Effector memory CD8-positive, alpha-beta T cell (primary cell): ENCODE measurements around the gene ASPHD1.
A peak's percentile ranks its signal among the peaks of the same experiment; 100 is the strongest.
"Not testable (repeated sequence)": the region's sequence is repeated elsewhere in the genome, so short reads cannot be mapped to it uniquely, and the experiment has no call there.

Source experiments
- ATAC-seq: fragments of 150-1000 bp; cut with Tn5 transposase; replicated peaks from 2 replicates; pipeline ENCODE4 v1.10.0; 2021; ENCODE audit warnings: mild to moderate bottlenecking, moderate library complexity
- DNase-seq, 3 experiments: peaks; one replicate each; pipeline ENCODE4 v3.0.0; 2021
- H3K27ac Mint-ChIP-seq, 2 donors: one replicate each; pipeline ENCODE4 v1.8.0; 2022; ENCODE audit warnings: mild to moderate bottlenecking in 2 of 2, mixed read lengths in 2 of 2, moderate library complexity in 2 of 2
- H3K27me3 Mint-ChIP-seq, 2 donors: one replicate each; pipeline ENCODE4 v1.8.0; 2022; ENCODE audit warnings: mixed read lengths in 2 of 2
- H3K36me3 Mint-ChIP-seq: one replicate; pipeline ENCODE4 v1.8.0; 2022; ENCODE audit warnings: mild to moderate bottlenecking, moderate library complexity, mixed read lengths; ENCODE audit not compliant: insufficient read depth
- H3K4me1 Mint-ChIP-seq, 2 donors: one replicate each; pipeline ENCODE4 v1.8.0; 2022; ENCODE audit warnings: low read depth in 2 of 2, mixed read lengths in 2 of 2
- H3K4me3 Mint-ChIP-seq, 2 donors: one replicate each; pipeline ENCODE4 v1.8.0; 2022; ENCODE audit warnings: mild to moderate bottlenecking in 2 of 2, mixed read lengths in 2 of 2, moderate library complexity in 2 of 2
- H3K9me3 Mint-ChIP-seq, 2 donors: one replicate each; pipeline ENCODE4 v1.8.0; 2022; ENCODE audit warnings: mixed read lengths in 2 of 2

Gene ASPHD1

GRCh38 chr16:29921034-29921385 is 20.7 kb downstream of the ASPHD1 start:
- no peaks in the 10 kb centered on the region for H3K27me3 Mint-ChIP-seq
- no peaks in the 10 kb centered on the region for H3K9me3 Mint-ChIP-seq
- no peak for ATAC-seq
- peaks cover 61% of the 10 kb centered on the region for H3K36me3 Mint-ChIP-seq
- DNase-seq = no peak
- no peak overlapping the region for H3K4me3 Mint-ChIP-seq
- no peak overlapping the region for H3K27ac Mint-ChIP-seq
- H3K4me1 Mint-ChIP-seq = peaks cover 21 to 47% of the 10 kb centered on the region in 2 donors

GRCh38 chr16:29922326-29922725 is 22.0 kb downstream of the ASPHD1 start:
- ATAC-seq = no peak
- peaks cover 67% of the 10 kb centered on the region for H3K36me3 Mint-ChIP-seq
- H3K4me1 Mint-ChIP-seq = peaks cover 29 to 52% of the 10 kb centered on the region in 2 donors
- H3K27ac Mint-ChIP-seq = no peak overlapping the region
- no peak overlapping the region for H3K4me3 Mint-ChIP-seq
- DNase-seq = no peak
- H3K9me3 Mint-ChIP-seq = no peaks in the 10 kb centered on the region
- no peaks in the 10 kb centered on the region for H3K27me3 Mint-ChIP-seq

- Mint-ChIP-seq H3K4me3 (peak overlapping the region in 1 of 2 donors; percentile 91), H3K9me3 (no peaks in the 10 kb centered on the region), H3K36me3 (peaks cover 61% of the 10 kb centered on the region), H3K4me1 (peaks cover 30 to 52% of the 10 kb centered on the region in 2 donors), H3K27ac (no peak overlapping the region), H3K27me3 (no peaks in the 10 kb centered on the region)
- ATAC-seq = no peak
- DNase-seq = no peak
Measured at GRCh38 chr16:29922986-29923501, 22.8 kb downstream of the ASPHD1 start.

- Mint-ChIP-seq H3K4me3 (peak overlapping the region; percentile 91 to 96), H3K27me3 (no peaks in the 10 kb centered on the region), H3K4me1 (peaks cover 30 to 52% of the 10 kb centered on the region in 2 donors), H3K9me3 (no peaks in the 10 kb centered on the region), H3K36me3 (peaks cover 42% of the 10 kb centered on the region), H3K27ac (peak overlapping the region; percentile 91 to 93)
- ATAC-seq (no peak), DNase-seq (no peak)
Measured at GRCh38 chr16:29925105-29925756, 24.9 kb downstream of the ASPHD1 start.

GRCh38 chr16:29925781-29926710 is 25.8 kb downstream of the ASPHD1 start, which contains the start of gene KCTD13:
TSS of gene KCTD13 (minus strand) at chr16:29926226. CDS start at chr16:29926033, 193 bp downstream.
- H3K4me1 Mint-ChIP-seq = peaks cover 23 to 43% of the 10 kb centered on the region in 2 donors
- peak within 1 kb of the TSS; percentile 91 to 96 for H3K4me3 Mint-ChIP-seq
- peak within 1 kb of the TSS; percentile 93 to 98 for H3K27ac Mint-ChIP-seq
- H3K9me3 Mint-ChIP-seq = no peaks in the 10 kb centered on the region
- no peaks in the 10 kb centered on the region for H3K27me3 Mint-ChIP-seq
- ATAC-seq = peak; percentile 89
- peak; percentile 82 to 94 (median 94) for DNase-seq
- peaks cover 37% of the 10 kb centered on the region for H3K36me3 Mint-ChIP-seq

- H3K4me3 Mint-ChIP-seq = peak overlapping the region; percentile 91 to 96
- H3K36me3 Mint-ChIP-seq = peaks cover 34% of the 10 kb centered on the region
- H3K27me3 Mint-ChIP-seq = no peaks in the 10 kb centered on the region
- no peak for DNase-seq
- no peak for ATAC-seq
- peaks cover 22 to 40% of the 10 kb centered on the region in 2 donors for H3K4me1 Mint-ChIP-seq
- no peaks in the 10 kb centered on the region for H3K9me3 Mint-ChIP-seq
- H3K27ac Mint-ChIP-seq = peak overlapping the region; percentile 93 to 98
Measured at GRCh38 chr16:29926711-29927052, 26.4 kb downstream of the ASPHD1 start.

- DNase-seq = no peak
- H3K27me3 Mint-ChIP-seq = no peaks in the 10 kb centered on the region
- no peak for ATAC-seq
- H3K36me3 Mint-ChIP-seq = peaks cover 29% of the 10 kb centered on the region
- H3K27ac Mint-ChIP-seq = peak overlapping the region; percentile 93 to 98
- no peaks in the 10 kb centered on the region for H3K9me3 Mint-ChIP-seq
- H3K4me1 Mint-ChIP-seq = peaks cover 22 to 39% of the 10 kb centered on the region in 2 donors
- peak overlapping the region; percentile 91 to 96 for H3K4me3 Mint-ChIP-seq
Measured at GRCh38 chr16:29927070-29927905, 27.0 kb downstream of the ASPHD1 start.

GRCh38 chr16:29931750-29932149 is 31.5 kb downstream of the ASPHD1 start:
- peaks cover 0 to 24% of the 10 kb centered on the region in 2 donors for H3K27me3 Mint-ChIP-seq
- not testable (repeated sequence) for H3K9me3 Mint-ChIP-seq, H3K4me1 Mint-ChIP-seq, H3K4me3 Mint-ChIP-seq, H3K36me3 Mint-ChIP-seq, DNase-seq, ATAC-seq, H3K27ac Mint-ChIP-seq

GRCh38 chr16:29940656-29941055 is 40.4 kb downstream of the ASPHD1 start:
- no peaks in the 10 kb centered on the region for H3K36me3 Mint-ChIP-seq
- no peak overlapping the region for H3K27ac Mint-ChIP-seq
- peaks cover 12 to 40% of the 10 kb centered on the region in 2 donors for H3K27me3 Mint-ChIP-seq
- no peak overlapping the region for H3K4me3 Mint-ChIP-seq
- ATAC-seq (no peak), DNase-seq (no peak)
- H3K9me3 Mint-ChIP-seq = no peaks in the 10 kb centered on the region
- H3K4me1 Mint-ChIP-seq = no peaks in the 10 kb centered on the region

- H3K27me3 Mint-ChIP-seq = peaks cover 12 to 19% of the 10 kb centered on the region in 2 donors
- no peaks in the 10 kb centered on the region for H3K9me3 Mint-ChIP-seq
- H3K36me3 Mint-ChIP-seq = no peaks in the 10 kb centered on the region
- no peak for DNase-seq
- H3K4me1 Mint-ChIP-seq = no peaks in the 10 kb centered on the region
- no peak for ATAC-seq
- H3K27ac Mint-ChIP-seq = no peak overlapping the region
- H3K4me3 Mint-ChIP-seq = no peak overlapping the region
Measured at GRCh38 chr16:29943846-29944799, 43.8 kb downstream of the ASPHD1 start.

GRCh38 chr16:29947897-29948296 is 47.6 kb downstream of the ASPHD1 start:
- Mint-ChIP-seq H3K4me1 (no peaks in the 10 kb centered on the region), H3K36me3 (no peaks in the 10 kb centered on the region), H3K9me3 (peaks cover 0 to 3% of the 10 kb centered on the region in 2 donors), H3K27ac (no peak overlapping the region), H3K4me3 (no peak overlapping the region), H3K27me3 (peaks cover 12 to 26% of the 10 kb centered on the region in 2 donors)
- no peak for DNase-seq
- no peak for ATAC-seq

GRCh38 chr16:29950806-29951461 is 50.6 kb downstream of the ASPHD1 start:
- no peaks in the 10 kb centered on the region for H3K4me1 Mint-ChIP-seq
- DNase-seq (no peak), ATAC-seq (no peak)
- no peak overlapping the region for H3K4me3 Mint-ChIP-seq
- H3K27ac Mint-ChIP-seq = no peak overlapping the region
- H3K27me3 Mint-ChIP-seq = peaks cover 12 to 26% of the 10 kb centered on the region in 2 donors
- H3K9me3 Mint-ChIP-seq = peaks cover 0 to 3% of the 10 kb centered on the region in 2 donors
- H3K36me3 Mint-ChIP-seq = no peaks in the 10 kb centered on the region
